Activated T-helper 1 cell treated with Interleukin-2 at 50 U/mL for 16 hours (primary cell): Measurements from ENCODE around the gene GRK7.

Source experiments
- DNase-seq: peaks from one replicate; pipeline ENCODE4 v3.0.0-alpha.2; 2020; ENCODE audit warnings: low read depth

Gene GRK7, protein sequence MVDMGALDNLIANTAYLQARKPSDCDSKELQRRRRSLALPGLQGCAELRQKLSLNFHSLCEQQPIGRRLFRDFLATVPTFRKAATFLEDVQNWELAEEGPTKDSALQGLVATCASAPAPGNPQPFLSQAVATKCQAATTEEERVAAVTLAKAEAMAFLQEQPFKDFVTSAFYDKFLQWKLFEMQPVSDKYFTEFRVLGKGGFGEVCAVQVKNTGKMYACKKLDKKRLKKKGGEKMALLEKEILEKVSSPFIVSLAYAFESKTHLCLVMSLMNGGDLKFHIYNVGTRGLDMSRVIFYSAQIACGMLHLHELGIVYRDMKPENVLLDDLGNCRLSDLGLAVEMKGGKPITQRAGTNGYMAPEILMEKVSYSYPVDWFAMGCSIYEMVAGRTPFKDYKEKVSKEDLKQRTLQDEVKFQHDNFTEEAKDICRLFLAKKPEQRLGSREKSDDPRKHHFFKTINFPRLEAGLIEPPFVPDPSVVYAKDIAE (N-terminal part only)

GRCh38 chr3:141763088-141763750 is at the start of gene GRK7:
Gene GRK7, plus strand, starts transcription at chr3:141763408. Its CDS starts 14,877 bp downstream, at chr3:141778285.
- no peak for DNase-seq

DNA sequence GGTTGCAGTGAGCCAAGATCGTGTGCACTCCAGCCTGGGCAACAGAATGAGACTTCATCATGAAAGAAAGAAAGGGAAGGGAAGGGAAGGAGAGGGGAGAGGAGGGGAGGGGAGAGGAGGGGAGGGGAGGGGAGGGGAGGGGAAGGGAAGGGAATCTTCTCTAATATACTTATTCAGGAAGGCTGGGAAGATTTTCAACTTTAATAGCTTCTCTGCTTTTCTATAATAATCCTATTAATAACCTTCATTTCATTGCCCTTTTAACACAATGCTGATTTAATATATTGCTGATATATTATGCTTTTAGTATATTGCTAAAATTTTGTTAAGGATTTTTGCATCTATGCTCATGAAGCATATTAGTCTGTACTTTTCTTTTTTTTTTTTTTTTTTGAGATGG is 48.5 kb upstream of the GRK7 start:
- DNase-seq, result no peak

GRCh38 chr3:141722081-141722480 is 41.1 kb upstream of the GRK7 start:
- DNase-seq, result no peak

DNA sequence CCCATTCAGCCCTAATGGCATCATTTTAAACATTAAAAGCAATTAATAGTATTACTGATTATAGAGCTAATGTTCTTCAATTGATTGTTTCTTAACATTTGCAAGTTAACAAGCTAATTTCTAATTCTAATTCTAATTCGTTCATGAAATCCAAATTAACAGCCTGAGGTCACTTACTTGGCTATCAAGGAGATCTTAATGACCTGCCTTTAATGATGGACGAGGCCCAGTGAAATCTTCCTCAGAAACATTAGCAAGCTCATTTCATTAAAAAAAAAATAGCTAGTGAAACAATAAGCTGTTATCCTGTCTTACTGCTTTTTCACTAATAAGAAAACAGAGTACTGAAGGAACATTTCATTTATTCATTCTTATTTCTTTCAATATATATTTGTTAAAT is 40.6 kb upstream of the GRK7 start:
- no peak for DNase-seq

- no peak for DNase-seq
These were observed 40.0 kb upstream of the GRK7 start for GRCh38 chr3:141723255-141723654.

DNA sequence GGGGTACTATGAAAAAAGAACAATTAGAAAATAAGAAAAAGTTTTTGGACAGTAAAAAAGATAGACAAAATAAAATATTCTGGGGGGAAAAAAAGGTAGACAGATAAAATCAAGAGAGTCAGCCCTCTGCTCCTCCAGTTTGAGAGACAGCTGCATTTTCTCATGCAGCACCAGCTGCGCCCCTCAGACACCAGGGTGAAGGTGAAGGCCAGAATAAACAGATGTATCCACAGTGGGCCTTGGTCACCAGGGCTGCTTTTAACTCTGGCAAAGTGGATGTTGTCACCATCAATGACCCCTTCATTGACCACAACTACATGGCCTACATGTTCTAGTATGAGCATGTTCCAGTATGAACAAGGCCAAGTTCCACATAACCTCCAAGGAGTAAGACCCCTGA is 39.0 kb upstream of the GRK7 start:
- no peak for DNase-seq

DNA sequence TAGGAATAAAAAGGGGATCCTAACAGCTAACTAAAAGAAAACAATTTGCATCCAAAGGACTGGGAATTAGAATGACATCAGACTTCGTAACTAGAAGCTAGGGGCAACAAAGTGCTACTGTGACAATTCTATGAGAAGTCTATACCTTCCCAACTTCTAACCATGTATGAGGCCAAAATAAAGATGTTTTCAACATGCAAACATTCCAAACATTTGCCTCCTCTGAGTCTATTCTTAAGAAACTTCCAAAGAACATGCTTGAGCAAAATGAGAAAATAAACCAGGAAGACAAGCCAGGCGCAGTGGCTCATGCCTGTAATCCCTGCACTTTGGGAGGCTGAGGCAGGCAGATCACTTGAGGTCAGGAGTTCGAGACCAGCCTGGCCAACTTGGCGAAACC is 38.2 kb upstream of the GRK7 start:
- no peak for DNase-seq

DNA sequence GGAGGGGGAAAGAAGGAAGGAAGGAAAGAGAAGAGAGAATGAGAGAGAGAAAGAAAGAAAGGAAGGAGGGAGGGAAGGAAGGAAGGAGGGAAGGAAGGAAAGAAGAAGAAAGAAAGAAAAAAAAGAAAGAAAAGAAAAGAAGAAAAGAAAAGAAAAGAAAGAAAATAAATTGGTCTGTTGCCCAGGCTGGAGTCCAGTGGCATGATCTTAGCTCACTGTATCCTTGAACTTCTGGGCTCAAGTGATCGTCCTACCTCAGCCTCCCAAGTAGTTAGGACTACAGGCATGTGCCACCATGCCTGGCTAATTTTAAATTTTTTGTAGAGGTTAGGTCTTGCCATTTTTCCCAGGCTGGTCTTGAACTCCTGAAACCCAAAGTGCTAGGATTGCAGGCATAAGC is 36.7 kb upstream of the GRK7 start:
- DNase-seq, result no peak

- DNase-seq, result no peak
These were observed 34.8 kb upstream of the GRK7 start for GRCh38 chr3:141728355-141728892.

- DNase-seq, result no peak
These were observed 34.0 kb upstream of the GRK7 start for GRCh38 chr3:141729240-141729639.

GRCh38 chr3:141735176-141735575 is 28.0 kb upstream of the GRK7 start:
- no peak for DNase-seq

- DNase-seq, result no peak
These were observed 27.3 kb upstream of the GRK7 start for GRCh38 chr3:141735770-141736465.

DNA sequence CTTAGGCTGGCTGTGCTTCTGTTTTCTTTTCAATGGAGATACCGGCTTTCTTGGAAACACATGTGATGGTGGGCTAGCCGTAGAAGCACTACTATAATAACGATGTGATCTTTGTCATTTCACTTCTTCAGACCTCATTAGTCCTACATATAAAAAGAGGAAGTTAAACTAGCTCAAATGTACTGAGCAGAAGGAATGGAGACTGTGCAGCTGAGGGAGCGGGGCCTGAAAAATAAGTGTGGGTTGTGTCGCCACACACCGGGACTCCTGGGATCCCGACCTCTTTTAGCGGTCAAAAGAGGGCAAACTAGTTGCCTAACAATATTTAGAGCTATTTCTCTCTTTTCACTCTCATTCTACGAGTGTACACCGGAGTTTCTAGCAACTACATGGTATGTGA is 26.1 kb upstream of the GRK7 start:
- no peak for DNase-seq

DNA sequence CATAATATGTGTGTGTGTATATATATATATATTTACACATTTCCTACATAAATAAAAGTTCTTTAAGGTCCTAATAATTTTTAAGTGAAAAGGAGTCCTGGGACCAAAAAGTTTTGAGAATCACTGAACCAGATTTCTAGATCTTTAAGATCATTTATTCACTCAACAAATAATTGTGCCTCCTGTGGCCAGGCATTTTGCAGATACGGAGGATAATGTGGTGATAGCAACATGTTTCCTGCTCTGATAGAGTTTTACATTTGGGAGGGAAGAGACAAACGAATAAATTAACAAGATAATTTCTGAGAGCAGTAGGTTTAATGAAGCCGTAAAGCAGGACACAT is 25.6 kb upstream of the GRK7 start:
- DNase-seq, result no peak

- peak; percentile 99 for DNase-seq
These were observed 25.0 kb upstream of the GRK7 start, which contains the start of gene RNF7 for GRCh38 chr3:141738022-141738890. Gene RNF7, plus strand, starts transcription at chr3:141738298. Its CDS starts 44 bp downstream, at chr3:141738342.

DNA sequence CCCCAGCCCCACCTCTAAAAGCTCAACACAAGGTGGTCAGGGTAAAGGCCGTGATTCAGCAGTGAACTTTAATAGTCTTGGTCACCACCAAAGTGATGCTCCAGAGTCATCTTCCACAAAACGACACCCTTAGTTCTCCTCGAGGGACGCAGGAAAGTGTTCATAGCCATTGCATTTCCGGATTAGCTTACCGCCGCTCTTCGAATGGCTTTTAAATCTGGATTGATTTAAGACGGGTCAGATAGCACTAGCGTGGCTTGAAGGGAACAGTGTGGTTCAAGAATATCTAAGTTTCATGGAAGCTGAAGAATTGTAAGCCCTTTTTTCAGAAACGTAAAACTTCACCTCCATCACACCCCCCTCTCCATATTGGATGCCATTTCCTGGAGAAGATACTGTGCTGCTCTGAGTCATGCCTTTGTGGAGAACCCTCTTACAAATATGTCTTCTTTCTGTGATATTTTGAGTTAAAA is 24.3 kb upstream of the GRK7 start:
- DNase-seq, result no peak

DNA sequence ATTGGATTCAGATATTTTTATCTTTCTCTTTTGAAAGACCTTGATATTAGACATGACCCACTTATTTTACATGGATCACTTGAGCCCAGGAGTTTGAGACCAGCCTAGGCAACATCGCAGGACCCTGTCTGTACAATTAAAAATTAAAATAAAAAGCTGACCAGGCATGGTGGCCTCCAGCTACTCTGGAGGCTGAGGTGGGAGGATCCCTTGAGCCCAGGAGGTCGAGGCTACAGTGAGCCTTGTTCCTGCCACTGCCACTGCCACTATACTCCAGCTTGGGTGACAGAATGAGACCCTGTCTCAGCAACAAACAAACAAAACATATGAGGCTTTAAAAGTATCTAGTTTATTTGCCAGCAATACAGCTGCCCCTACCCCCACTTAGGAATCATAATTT is 23.5 kb upstream of the GRK7 start:
- DNase-seq, result no peak

GRCh38 chr3:141740349-141740748 is 22.9 kb upstream of the GRK7 start:
- no peak for DNase-seq

DNA sequence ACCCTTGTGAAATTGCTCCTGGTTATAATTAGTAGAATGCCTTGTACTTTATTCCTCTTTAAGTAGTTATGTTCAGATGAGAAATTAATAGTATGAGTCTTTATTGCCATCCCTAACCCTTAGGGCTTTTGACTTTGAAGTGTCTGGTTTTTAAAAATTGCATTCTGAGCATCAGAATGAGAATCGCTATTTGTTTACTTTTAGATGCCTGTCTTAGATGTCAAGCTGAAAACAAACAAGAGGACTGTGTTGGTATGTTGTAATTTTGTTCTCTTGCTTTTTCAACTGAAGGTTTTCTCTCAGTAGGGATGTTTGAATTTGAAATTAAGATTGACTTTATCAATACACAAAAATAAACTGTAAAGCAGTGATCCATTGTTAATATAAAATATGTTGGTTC is 19.9 kb upstream of the GRK7 start:
- no peak for DNase-seq

- DNase-seq, result no peak
These were observed 16.2 kb upstream of the GRK7 start for GRCh38 chr3:141746962-141747361.

DNA sequence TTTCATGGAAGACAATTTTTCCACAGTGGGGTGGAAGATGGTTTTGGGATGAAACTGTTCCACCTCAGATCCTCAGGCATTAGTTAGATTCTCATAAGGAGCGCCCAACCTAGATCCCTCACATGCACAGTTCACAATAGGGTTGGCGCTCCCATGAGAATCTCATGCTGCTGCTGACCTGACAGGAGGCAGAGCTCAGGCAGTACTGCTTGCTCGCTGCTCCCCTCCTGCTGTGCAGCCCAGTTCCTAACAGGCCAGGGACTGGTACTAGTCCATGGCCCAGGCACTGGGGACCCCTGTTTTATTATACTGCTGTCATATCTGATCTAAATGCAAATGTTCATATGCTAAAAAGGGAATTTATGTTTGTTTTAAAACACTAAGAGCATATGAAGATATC is 9.8 kb upstream of the GRK7 start:
- no peak for DNase-seq

DNA sequence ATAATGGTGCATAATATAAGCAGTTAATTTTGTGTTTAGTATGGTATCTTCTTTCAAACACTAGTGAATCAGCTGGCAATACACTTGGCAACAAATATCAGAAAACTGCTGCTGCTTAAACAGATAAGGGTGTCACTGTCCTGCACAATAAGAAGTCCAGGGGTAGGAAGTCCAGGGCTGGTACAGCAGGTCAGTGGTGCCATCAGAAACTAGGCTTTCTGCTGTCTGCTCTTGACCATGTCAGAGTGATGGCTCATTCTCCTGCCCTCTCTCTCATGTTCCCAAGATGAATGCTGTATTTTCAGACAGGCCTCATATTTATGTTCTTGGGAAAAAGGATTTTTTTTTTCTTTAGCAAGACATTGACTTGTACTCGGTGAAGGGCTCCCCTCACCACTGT is 9.2 kb upstream of the GRK7 start:
- no peak for DNase-seq
